Stimulated activated CD4-positive, alpha-beta T cell treated with anti-CD3 and anti-CD28 coated beads, Interleukin-1b, Interleukin-23, amount 100 ng/mL, for 1 hour (primary cell): ENCODE results near the gene COL9A3.

Experiments
- DNase-seq, 2 donors: peaks; one replicate each; pipeline ENCODE4 v3.0.0-alpha.2; 2020; ENCODE audit warnings: low read depth in 2 of 2

The COL9A3 gene

GRCh38 chr20:62811320-62811719, 5.5 kb upstream of the COL9A3 start:
- DNase-seq = no peak

GRCh38 chr20:62811720-62812119, 5.1 kb upstream of the COL9A3 start:
- no peak for DNase-seq

- DNase-seq = no peak
Observed at GRCh38 chr20:62812181-62812906, 4.5 kb upstream of the COL9A3 start.

- no peak for DNase-seq
Observed at GRCh38 chr20:62812907-62813200, 4.0 kb upstream of the COL9A3 start.

GRCh38 chr20:62813588-62813987, 3.3 kb upstream of the COL9A3 start:
- DNase-seq = no peak

GRCh38 chr20:62814060-62814708, 2.7 kb upstream of the COL9A3 start:
- DNase-seq = no peak

GRCh38 chr20:62814709-62815065, 2.2 kb upstream of the COL9A3 start:
- DNase-seq = no peak

GRCh38 chr20:62815066-62815991, 1.5 kb upstream of the COL9A3 start:
- no peak for DNase-seq

GRCh38 chr20:62816031-62816883, 593 bp upstream of the COL9A3 start:
- DNase-seq = no peak

GRCh38 chr20:62817975-62818591, 1.2 kb downstream of the COL9A3 start:
- no peak for DNase-seq

GRCh38 chr20:62818592-62819493, 2.0 kb downstream of the COL9A3 start:
- no peak for DNase-seq

- DNase-seq = no peak
Observed at GRCh38 chr20:62819494-62820174, 2.8 kb downstream of the COL9A3 start.

GRCh38 chr20:62820208-62820961, 3.5 kb downstream of the COL9A3 start:
- DNase-seq = no peak

- no peak for DNase-seq
Observed at GRCh38 chr20:62820962-62821725, 4.3 kb downstream of the COL9A3 start.

- DNase-seq = no peak
Observed at GRCh38 chr20:62821726-62822210, 4.9 kb downstream of the COL9A3 start.

GRCh38 chr20:62822239-62822787, 5.5 kb downstream of the COL9A3 start:
- no peak for DNase-seq

GRCh38 chr20:62822788-62823651, 6.2 kb downstream of the COL9A3 start:
- DNase-seq = no peak
